Activated T-cell treated with anti-CD3 and anti-CD28 coated beads, Interleukin-2, amount 50 U/mL, for 4 hours (primary cell): ENCODE measurements around the gene EMX1. TPM values are rescaled to one million over a fixed set of nuclear protein-coding genes. Genes with fewer than 3 reads are reported as not detected.

Experiments used
- ATAC-seq, 2 donors: fragments of 200-7000 bp; cut with Tn5 transposase; one replicate each; pipeline ENCODE4 v1.10.0; 2021
- DNase-seq: peaks from one replicate; pipeline ENCODE4 v3.0.0-alpha.2; 2020
- H3K27me3 Mint-ChIP-seq: one replicate; pipeline ENCODE4 v1.8.0; 2021; ENCODE audit warnings: low read depth, mixed read lengths
- H3K36me3 Mint-ChIP-seq: one replicate; pipeline ENCODE4 v1.8.0; 2022; ENCODE audit warnings: mixed read lengths; ENCODE audit not compliant: insufficient read depth
- H3K4me1 Mint-ChIP-seq: one replicate; pipeline ENCODE4 v1.8.0; 2021; ENCODE audit warnings: low read depth, mixed read lengths
- H3K4me3 Mint-ChIP-seq: one replicate; pipeline ENCODE4 v1.8.0; 2021; ENCODE audit warnings: mild to moderate bottlenecking, moderate library complexity, mixed read lengths
- H3K9me3 Mint-ChIP-seq: one replicate; pipeline ENCODE4 v1.8.0; 2021; ENCODE audit warnings: mixed read lengths
- total RNA-seq, 3 donors: library from RNA; stranded (reverse); gene quantifications; one replicate each; pipeline ENCODE4 v1.2.1, GENCODE V29; 2021

Gene EMX1
- total RNA-seq, 3 donors from 2014 or later, result 0.08 TPM; not detected in 2

DNA sequence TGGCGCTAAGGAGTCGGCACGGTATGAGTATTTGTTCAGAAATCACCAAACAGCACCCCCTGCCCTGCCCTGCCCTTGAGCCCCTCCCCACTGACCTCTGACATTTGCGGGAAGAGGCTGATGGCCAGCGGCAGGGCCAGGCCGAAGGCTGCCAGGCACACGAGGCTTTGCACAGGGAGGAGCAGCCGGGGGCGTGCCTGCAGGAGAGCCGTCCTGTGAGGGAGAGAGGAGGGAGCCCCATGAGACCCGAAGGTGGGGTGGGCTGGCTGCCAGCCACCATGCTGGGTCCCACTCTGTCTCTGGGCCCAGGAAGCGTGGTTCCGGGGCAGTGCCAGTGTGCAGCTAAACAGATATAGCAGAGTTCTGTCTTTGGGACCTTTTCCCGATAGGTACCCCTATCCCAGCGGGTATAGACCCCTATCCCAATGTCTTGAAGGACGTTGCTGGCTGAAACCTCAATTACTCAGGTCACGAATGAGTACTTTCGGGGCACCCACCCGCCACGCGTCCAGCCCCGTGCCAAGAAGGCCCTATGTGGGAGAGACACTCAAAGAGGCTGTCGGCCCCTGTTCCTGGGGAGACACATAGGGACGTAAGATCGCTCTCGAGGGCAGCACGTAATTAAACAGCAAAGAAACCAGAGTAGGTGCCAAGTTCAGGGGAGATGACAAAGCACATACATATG lies 43.9 kb downstream of the EMX1 start:
- peaks cover 3% of the 10 kb centered on the region for H3K36me3 Mint-ChIP-seq
- H3K4me3 Mint-ChIP-seq, result no peak overlapping the region
- H3K27me3 Mint-ChIP-seq, result no peaks in the 10 kb centered on the region
- no peaks in the 10 kb centered on the region for H3K9me3 Mint-ChIP-seq
- ATAC-seq, result no peak
- peaks cover 3% of the 10 kb centered on the region for H3K4me1 Mint-ChIP-seq
- no peak for DNase-seq

DNA sequence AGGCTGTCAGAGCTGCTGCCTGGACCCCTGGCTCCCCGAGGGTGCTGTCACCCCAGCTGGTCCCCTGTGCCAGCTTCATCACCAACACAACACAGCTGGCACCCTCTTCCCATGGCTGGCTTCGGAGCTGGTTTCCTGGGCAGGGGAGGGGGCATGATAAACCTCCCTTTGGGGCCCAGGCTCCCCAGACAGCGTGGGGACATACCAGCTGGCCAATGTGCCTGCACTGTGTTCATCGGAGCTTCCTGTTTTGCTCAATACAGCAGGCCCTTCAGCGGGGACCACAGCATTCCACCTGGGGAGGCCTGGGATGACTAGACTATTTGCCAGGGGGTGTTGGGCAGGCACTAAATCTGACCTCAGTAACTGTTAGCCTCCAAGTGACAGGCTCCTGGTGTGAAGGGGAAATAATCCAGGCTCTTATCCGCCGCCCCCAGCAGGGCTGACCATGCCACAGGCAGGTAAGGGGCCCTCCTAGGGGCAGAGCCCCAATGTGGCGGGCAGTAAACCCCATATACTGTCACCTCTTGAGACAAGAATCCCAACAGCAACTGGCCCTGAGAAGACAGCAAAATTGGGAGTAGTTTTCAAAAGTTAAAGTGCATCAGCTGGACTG lies 44.6 kb downstream of the EMX1 start:
- peaks cover 1% of the 10 kb centered on the region for H3K4me1 Mint-ChIP-seq
- H3K36me3 Mint-ChIP-seq, result peaks cover 2% of the 10 kb centered on the region
- no peak for ATAC-seq
- no peaks in the 10 kb centered on the region for H3K27me3 Mint-ChIP-seq
- no peaks in the 10 kb centered on the region for H3K9me3 Mint-ChIP-seq
- no peak overlapping the region for H3K4me3 Mint-ChIP-seq
- DNase-seq, result no peak

DNA sequence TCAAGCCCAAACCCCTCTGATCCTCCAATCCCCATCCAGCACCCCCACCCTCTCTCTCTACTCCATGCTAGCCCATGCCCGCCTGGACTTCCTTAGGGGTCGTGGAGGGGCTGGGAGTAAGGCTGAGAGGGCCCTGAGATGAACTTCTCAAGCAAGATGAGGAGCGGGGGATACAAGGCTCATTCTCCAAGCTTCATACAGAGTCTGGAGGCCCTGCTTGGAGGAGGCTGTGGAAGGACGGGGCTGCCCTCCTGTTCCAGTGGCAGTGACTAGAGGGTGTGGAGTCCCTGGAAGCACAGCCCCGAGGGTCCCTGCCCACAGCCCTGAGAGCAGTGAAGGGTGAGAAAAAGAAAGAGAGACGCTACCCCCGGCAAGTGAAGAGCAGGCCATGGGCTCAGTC lies 45.6 kb downstream of the EMX1 start:
- H3K4me3 Mint-ChIP-seq, result no peak overlapping the region
- no peaks in the 10 kb centered on the region for H3K9me3 Mint-ChIP-seq
- no peak for DNase-seq
- H3K4me1 Mint-ChIP-seq, result peaks cover 1% of the 10 kb centered on the region
- no peaks in the 10 kb centered on the region for H3K27me3 Mint-ChIP-seq
- no peak for ATAC-seq
- no peaks in the 10 kb centered on the region for H3K36me3 Mint-ChIP-seq

DNA sequence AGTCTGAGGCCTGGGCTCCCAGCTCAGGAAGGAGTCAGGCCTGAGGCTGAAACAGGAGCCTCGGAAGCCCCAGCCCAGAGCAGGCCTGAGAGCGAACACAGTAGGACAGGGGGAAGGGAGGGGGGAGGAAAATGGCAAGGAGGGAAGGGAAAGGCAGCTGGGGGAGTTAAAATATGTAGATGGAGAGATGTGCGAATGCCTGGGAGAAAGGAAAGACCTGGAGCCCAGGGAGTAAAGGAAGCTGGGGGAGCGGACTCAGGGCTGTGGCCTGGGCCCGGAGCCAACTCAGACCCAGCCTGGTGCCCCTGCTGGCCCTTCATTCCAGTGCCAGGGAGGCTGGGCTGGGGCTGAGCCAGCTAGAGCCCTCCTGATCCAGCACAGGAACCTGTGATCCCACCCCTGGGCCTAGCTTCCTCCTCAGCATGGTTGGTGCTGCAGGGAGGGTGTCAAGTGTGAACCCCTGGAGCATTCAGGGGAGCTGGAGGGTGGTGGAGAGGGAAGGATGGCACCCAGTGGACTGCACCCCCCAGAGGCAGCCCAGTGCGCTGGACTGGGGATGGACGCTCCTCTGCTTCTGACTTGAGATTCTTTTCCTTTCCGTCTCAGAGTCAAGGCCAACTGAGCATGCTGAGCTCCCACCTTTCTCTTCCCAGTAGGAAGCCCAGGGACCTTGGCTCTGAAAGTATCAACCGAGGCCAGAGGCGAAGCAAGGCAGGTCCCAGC lies 46.3 kb downstream of the EMX1 start:
- H3K4me3 Mint-ChIP-seq, result no peak overlapping the region
- peaks cover 1% of the 10 kb centered on the region for H3K4me1 Mint-ChIP-seq
- no peaks in the 10 kb centered on the region for H3K27me3 Mint-ChIP-seq
- no peaks in the 10 kb centered on the region for H3K36me3 Mint-ChIP-seq
- ATAC-seq (no peak), DNase-seq (no peak)
- no peaks in the 10 kb centered on the region for H3K9me3 Mint-ChIP-seq

DNA sequence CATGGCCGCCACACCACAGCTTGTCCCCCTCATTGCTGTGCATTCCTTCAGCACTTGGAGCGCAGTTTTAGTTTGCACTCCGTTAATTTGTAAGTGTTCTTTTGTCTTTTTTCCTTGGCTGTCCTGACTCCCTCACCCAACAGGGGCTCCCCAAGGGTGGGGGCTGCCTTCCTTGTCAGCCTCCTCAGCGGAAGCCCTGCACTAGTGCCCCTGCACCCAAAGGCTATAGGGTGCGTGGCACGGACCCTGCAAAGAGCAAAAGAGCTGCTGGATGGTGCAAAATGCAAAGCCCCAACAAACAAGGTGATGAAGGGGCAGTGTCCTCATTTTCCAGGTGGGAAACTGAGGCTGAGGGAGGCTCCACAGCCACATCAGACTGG lies 46.8 kb downstream of the EMX1 start:
- no peaks in the 10 kb centered on the region for H3K9me3 Mint-ChIP-seq
- peaks cover 1% of the 10 kb centered on the region for H3K4me1 Mint-ChIP-seq

DNA sequence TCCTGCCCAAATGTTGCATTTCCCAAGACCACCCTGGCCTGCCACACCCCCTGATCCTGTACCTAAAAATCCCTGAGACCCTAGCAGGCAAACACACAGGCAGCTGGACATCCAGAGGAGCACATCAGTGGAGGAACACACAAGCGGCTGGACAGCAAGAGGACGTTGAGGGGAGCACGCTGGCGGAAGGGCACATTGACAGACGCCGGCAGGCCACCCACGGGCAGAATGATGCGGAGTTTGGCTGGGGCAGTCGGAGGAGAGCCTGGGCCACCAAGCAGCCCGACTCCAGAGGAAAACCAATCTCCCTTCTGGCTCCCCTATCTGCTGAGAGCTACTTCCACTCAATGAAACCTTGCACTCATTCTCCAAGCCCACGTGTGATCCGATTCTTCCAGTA lies 47.7 kb downstream of the EMX1 start:
- H3K36me3 Mint-ChIP-seq, result no peaks in the 10 kb centered on the region
- ATAC-seq (no peak), DNase-seq (no peak)
- no peaks in the 10 kb centered on the region for H3K27me3 Mint-ChIP-seq
- H3K4me3 Mint-ChIP-seq, result no peak overlapping the region
- peaks cover 1% of the 10 kb centered on the region for H3K4me1 Mint-ChIP-seq
- H3K9me3 Mint-ChIP-seq, result no peaks in the 10 kb centered on the region

More for the DNA sequence above, 46.8 kb downstream of the EMX1 start:
- no peak overlapping the region for H3K4me3 Mint-ChIP-seq
- no peaks in the 10 kb centered on the region for H3K27me3 Mint-ChIP-seq
- ATAC-seq (no peak), DNase-seq (no peak)
- no peaks in the 10 kb centered on the region for H3K36me3 Mint-ChIP-seq

DNA sequence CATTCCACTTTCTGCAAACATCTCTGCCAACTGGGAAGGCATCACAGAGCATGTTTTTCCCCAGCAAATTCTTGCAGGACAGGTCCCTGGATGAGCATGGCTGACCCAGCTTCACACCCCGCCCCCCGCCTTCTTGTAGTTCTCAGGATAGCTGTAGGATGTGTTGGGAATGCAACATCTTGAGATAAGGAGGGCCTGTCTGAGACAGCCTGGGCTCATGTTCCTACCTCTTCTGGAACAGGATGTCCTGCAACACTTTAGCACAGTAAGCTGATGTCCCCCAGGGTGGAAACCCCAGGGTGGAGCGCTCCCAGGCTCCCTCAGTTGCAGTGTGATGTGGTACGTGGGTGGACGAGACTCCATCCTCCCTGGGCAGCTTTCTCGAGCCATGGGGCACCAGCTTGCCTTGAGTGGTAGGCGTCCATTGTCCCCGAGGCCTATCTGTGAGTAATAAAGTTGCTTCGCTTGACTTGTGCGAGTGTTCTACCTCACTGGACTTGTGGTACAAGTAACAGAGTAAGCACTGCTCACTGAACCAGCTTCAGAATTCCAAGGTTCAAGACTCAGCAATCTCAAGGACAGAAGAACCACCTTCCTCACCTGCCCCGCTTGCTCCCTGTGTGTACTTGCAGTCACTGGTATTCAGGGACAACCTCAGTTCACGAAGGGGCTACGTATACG lies 48.6 kb downstream of the EMX1 start:
- Mint-ChIP-seq H3K9me3 (no peaks in the 10 kb centered on the region), H3K36me3 (no peaks in the 10 kb centered on the region), H3K27me3 (no peaks in the 10 kb centered on the region), H3K4me3 (no peak overlapping the region), H3K4me1 (no peaks in the 10 kb centered on the region)
- DNase-seq (no peak), ATAC-seq (no peak)

DNA sequence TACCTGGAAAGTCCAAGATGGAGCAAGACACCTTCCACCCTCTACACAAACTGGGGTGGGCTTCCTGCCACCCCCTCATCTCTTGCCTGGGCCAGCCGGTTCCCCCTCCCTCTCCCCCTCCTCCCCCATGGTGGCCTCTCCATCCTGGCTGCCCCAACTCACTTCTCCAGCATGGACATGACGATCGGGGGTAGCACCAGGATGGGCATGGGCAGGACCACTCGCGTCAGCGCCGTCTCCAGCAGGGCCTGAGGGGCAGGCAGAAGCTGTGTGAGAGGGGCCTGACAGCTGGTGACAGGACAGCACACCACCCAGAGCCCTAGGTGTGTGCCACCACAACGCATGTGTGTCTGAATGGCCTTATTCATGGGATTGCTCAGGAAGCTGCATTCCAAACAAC lies 51.0 kb downstream of the EMX1 start:
- no peak for ATAC-seq
- H3K27me3 Mint-ChIP-seq, result no peaks in the 10 kb centered on the region
- no peaks in the 10 kb centered on the region for H3K36me3 Mint-ChIP-seq
- no peaks in the 10 kb centered on the region for H3K4me1 Mint-ChIP-seq
- no peaks in the 10 kb centered on the region for H3K9me3 Mint-ChIP-seq
- no peak overlapping the region for H3K4me3 Mint-ChIP-seq
- no peak for DNase-seq

DNA sequence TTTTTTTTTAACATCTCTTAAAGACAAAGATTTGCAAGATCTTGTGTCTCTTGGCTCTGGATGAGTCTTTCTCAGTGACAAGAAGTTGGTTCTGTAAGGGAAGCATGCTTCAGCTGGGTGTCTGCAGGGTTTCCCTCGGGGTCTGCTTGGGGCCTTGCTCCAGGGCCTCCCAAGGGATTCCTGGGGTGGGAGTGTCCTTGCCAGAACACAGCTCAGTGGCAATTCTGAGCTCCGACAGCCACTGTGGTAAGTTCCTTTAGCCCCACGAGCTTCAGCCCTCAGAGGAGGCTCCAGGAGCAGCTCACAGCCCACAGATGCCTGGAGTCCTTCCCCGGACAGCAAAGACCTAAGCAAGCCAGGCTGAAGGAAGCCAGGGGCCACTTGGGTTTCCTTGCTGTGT lies 52.4 kb downstream of the EMX1 start:
- Mint-ChIP-seq H3K27me3 (no peaks in the 10 kb centered on the region), H3K4me3 (no peak overlapping the region), H3K36me3 (no peaks in the 10 kb centered on the region), H3K9me3 (no peaks in the 10 kb centered on the region), H3K4me1 (no peaks in the 10 kb centered on the region)
- ATAC-seq (no peak), DNase-seq (no peak)

DNA sequence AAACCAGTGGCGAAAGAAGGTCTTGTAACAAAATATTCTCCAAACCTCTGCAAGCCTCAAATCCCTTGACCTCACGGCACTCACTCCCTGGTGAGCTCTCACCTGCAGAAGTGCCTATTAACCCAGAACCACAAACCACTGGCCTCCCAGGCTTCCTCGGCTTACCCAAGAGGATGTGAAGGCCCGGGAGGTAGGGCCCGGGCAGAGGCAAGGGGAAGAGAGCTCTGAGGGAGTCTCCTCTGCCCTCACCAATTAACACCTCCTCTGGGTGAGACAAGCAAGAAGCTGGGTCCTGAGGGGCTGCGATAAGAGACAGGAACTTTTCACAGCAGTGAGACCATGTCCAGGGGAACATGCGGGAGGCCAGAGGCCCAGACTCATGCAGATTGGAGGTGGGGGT lies 53.7 kb downstream of the EMX1 start:
- H3K4me3 Mint-ChIP-seq, result no peak overlapping the region
- ATAC-seq (no peak), DNase-seq (no peak)
- H3K36me3 Mint-ChIP-seq, result no peaks in the 10 kb centered on the region
- H3K9me3 Mint-ChIP-seq, result no peaks in the 10 kb centered on the region
- H3K27me3 Mint-ChIP-seq, result no peaks in the 10 kb centered on the region
- H3K4me1 Mint-ChIP-seq, result no peaks in the 10 kb centered on the region

DNA sequence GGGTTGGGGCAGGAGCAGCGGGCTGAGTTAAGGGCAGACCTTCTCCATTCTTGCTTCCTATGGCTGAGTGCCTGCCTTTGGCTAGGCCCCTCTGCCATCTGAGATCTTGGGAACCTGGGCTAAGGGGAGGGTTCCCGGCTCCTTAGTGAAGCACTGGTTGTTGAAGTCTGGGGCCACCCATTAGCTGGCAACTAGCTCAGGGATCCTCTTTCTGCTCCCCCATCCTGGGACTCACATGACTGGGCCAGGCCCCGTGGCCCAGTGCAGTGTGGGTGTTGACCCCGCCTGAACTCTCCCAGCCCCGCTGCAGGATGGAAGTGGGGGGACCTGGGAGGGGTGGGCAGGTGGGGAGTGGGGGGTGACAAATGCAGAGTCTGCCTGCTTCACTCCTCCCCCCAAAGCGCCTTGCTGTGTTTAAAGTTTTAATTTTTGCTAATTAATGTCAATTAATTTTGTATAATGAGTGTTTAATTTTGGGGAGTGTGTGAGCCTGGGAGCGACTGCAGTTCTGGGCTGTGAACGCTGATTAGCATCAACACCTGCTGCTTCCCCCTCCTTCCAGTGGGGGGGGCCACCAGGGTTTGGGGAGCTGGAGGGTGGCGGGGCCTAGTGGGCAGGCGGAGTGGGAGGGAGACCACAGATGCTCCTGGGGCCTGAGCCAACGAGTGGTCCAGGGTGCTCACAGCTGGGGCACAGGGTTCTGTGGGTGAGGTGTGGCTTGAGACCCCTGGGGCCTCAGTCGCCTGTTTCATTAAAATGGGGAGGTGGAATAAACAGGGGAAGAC lies 55.2 kb downstream of the EMX1 start:
- Mint-ChIP-seq H3K27me3 (no peaks in the 10 kb centered on the region), H3K4me3 (no peak overlapping the region), H3K9me3 (no peaks in the 10 kb centered on the region), H3K4me1 (no peaks in the 10 kb centered on the region), H3K36me3 (no peaks in the 10 kb centered on the region)
- ATAC-seq (no peak), DNase-seq (no peak)

DNA sequence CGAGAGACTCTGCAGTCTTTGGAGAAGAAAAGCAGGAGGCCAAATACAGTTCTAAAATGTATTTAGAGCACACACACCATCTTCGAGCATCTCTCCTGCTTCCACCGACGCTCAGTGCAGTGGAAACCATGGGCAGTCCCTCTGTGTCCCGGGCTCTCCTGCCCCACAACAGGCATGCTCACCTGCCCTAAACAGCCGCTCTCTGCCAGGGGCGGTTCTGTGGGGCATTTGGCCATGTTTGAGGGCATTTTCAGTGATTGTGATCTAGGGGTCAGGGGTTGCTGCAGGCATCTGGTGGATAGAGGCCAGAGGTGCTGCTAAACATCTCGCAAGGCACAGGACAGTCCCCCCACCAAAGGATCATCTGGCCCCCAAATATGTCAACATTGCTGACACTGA lies 55.8 kb downstream of the EMX1 start:
- Mint-ChIP-seq H3K27me3 (no peaks in the 10 kb centered on the region), H3K36me3 (no peaks in the 10 kb centered on the region), H3K9me3 (no peaks in the 10 kb centered on the region), H3K4me1 (no peaks in the 10 kb centered on the region), H3K4me3 (no peak overlapping the region)
- ATAC-seq (no peak), DNase-seq (no peak)

DNA sequence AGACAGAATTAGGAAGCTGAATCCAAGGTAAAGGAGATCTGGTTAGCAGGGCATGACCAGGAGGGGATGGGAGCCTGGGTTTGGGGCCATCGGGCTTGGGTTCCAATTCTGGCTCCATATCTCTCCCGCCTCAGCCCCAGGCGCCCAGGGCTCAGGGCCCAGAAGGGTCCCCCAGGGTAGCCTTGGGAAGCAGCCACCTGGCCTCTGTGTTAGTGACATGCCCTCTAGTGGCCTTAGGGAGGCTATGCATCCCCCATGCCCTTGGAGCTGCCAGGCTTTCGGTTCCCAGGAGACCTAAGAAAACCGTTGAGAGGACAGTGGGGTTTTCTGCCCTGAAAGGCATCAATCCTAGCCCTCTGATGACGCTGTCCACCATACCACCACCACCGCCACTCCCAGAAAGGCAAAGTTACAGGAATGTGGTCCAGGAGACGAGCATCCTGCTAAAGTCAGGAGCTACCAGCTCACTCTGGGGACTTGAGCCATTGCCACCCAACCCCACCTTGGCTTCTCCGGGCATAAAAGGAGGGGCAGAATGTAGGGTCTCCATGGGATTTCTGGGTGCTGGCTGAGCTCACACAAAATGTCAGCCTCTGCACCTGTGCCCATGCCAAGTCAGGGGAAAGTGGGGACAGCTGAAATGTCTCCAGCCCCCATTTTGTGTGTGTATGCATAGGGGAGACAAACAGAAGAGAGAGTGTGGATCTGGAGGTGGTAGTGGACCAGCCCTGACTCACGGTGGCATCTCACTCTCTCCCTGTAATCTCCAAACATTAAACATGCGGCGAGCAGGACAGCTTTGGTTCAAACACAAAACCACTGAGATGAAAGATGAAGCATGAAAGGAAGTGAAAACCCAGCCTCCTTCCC lies 56.5 kb downstream of the EMX1 start:
- H3K36me3 Mint-ChIP-seq, result no peaks in the 10 kb centered on the region

More for the DNA sequence above, 56.5 kb downstream of the EMX1 start:
- no peak overlapping the region for H3K4me3 Mint-ChIP-seq
- no peaks in the 10 kb centered on the region for H3K4me1 Mint-ChIP-seq
- ATAC-seq (peak; percentile 80 to 93), DNase-seq (no peak)
- H3K27me3 Mint-ChIP-seq, result no peaks in the 10 kb centered on the region
- no peaks in the 10 kb centered on the region for H3K9me3 Mint-ChIP-seq
